Stimulated activated naive CD8-positive, alpha-beta T cell treated with anti-CD3 and anti-CD28 coated beads, Interleukin-15, Interleukin-2, amounts not matched to agents 100 ng/mL and 50 ng/mL, for 24 hours (primary cell): ENCODE data around the gene NKAIN2.
"Not testable (repeated sequence)": the region's sequence is repeated elsewhere in the genome, so short reads cannot be mapped to it uniquely, and the experiment has no call there.

Experiments
- H3K27ac Mint-ChIP-seq: one replicate; pipeline ENCODE4 v1.8.0; 2021; ENCODE audit warnings: mild to moderate bottlenecking, mixed read lengths
- H3K27me3 Mint-ChIP-seq: one replicate; pipeline ENCODE4 v1.8.0; 2021; ENCODE audit warnings: mixed read lengths
- H3K36me3 Mint-ChIP-seq: one replicate; pipeline ENCODE4 v1.8.0; 2021; ENCODE audit warnings: low read depth, mixed read lengths
- H3K4me1 Mint-ChIP-seq: one replicate; pipeline ENCODE4 v1.8.0; 2021; ENCODE audit warnings: low read depth, mixed read lengths
- H3K4me3 Mint-ChIP-seq: one replicate; pipeline ENCODE4 v1.8.0; 2021; ENCODE audit warnings: mild to moderate bottlenecking, mixed read lengths
- H3K9me3 Mint-ChIP-seq: one replicate; pipeline ENCODE4 v1.8.0; 2021; ENCODE audit warnings: mixed read lengths

NKAIN2 gene

DNA sequence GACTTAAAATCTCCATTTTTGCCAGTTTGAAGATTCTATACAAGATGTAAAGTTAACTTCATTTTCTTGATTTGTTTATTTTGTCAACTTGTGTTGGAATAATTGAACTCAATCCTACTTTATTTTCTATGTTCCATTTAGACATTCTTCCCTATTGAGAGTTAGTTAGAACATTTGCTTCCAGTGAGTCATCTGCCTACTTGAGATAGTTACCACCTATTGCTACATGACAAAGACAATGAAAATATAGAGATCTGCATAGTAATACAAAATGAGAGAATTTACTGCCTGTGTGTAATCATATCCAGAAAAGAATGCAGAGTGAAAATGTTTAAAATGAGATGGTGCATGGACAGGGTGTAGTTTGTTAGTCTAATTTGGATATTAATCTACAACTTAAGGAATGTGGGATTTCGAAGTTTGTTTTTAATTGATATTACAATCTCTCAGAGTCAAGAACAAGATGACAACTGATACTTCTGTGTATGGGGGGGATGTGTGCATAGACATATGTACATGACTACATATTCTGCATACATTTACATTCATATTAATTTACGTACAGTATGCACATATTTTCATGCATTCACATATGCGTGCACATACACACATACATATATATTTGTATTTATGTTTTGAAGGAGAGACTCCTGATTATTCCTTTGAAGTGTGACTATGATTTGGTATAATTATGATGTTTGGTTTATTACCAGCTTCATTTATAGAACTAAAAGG lies 420.1 kb downstream of the NKAIN2 start:
- Mint-ChIP-seq H3K9me3 (peaks cover 14% of the 10 kb centered on the region), H3K27ac (no peak overlapping the region), H3K27me3 (no peaks in the 10 kb centered on the region), H3K4me3 (no peak overlapping the region), H3K4me1 (no peaks in the 10 kb centered on the region), H3K36me3 (no peaks in the 10 kb centered on the region)

DNA sequence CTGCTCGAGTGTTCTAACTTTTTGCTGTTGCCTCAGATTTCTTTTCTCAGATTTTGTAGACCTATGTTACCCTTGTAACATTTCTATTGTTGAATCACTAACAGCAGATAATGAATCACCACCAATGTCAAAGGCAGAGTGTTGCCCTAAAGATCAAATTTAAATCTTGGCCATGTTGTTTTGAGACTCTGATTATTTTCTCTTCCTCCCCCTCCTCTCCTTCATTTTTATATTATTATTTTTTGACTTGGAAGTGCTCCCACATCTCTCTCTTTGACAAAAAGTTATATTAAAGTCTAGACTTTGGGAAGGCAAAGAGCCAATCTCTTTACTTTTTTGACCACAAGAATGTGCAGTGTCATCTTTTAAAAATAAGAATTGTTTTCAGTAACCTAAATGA lies 422.7 kb downstream of the NKAIN2 start:
- no peak overlapping the region for H3K27ac Mint-ChIP-seq
- H3K36me3 Mint-ChIP-seq: no peaks in the 10 kb centered on the region
- H3K4me3 Mint-ChIP-seq: no peak overlapping the region
- H3K4me1 Mint-ChIP-seq: no peaks in the 10 kb centered on the region
- peaks cover 23% of the 10 kb centered on the region for H3K9me3 Mint-ChIP-seq
- no peaks in the 10 kb centered on the region for H3K27me3 Mint-ChIP-seq

DNA sequence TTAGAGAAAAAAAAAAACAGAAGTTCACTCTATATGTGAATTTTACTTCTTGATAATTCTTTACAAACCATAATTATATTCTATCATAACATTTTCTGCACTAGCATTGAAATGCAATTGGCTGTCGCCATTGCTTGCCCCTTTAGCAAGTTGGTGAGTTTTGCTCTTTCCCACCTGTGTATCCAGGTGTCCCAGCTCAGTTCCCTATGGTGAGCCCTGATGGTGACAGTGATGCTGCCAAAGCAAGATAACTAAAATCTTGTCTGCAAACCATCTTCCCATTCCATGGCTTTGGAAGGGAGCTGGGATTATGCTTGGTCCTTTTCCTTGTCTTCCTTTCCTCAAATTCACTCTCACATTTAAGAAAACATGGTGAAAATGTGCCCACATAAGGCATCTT lies 429.6 kb downstream of the NKAIN2 start:
- H3K9me3 Mint-ChIP-seq: peaks cover 13% of the 10 kb centered on the region
- no peaks in the 10 kb centered on the region for H3K36me3 Mint-ChIP-seq
- H3K27me3 Mint-ChIP-seq: no peaks in the 10 kb centered on the region
- H3K4me3 Mint-ChIP-seq: no peak overlapping the region
- H3K4me1 Mint-ChIP-seq: no peaks in the 10 kb centered on the region
- H3K27ac Mint-ChIP-seq: no peak overlapping the region

DNA sequence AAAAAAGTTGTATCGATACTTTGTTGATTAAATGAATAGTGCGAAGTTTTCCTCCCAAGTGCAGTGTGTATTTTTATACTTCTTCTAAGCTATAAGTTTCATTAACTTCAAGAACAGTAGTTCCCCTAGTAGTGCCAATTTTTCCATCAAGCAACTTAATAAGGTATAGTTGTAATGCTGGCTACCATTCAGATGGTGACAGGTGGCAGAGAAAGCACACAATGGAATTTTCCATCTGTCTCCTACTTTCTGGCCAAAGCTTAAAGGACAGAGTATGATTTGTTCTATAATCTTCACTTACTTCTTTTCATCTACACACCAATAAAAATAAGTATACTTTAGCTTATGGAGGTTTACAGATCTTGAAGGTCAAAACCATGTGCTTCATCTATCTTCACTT lies 431.1 kb downstream of the NKAIN2 start:
- no peak overlapping the region for H3K27ac Mint-ChIP-seq
- H3K4me1 Mint-ChIP-seq: no peaks in the 10 kb centered on the region
- H3K4me3 Mint-ChIP-seq: no peak overlapping the region
- H3K27me3 Mint-ChIP-seq: no peaks in the 10 kb centered on the region
- H3K36me3 Mint-ChIP-seq: no peaks in the 10 kb centered on the region
- peaks cover 10% of the 10 kb centered on the region for H3K9me3 Mint-ChIP-seq

DNA sequence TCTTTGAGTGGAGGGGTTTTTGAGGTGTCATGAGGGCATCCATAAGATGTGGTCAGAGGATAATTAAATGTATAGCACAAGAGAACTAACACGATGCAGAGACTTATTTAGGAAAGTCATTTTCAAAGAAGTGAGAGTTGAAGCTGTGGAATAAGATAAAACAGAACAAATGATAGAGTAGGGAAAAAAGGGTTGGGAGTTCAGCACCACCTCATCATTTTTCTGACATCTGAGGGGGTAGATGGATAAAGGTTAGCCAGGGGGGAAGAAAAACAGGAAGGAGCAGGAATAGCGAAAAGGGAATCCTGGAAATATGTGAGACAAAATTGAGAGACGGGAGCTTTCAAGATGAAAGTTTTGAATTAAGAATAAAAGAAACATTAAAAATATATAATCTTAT lies 434.2 kb downstream of the NKAIN2 start:
- Mint-ChIP-seq H3K27me3 (no peaks in the 10 kb centered on the region), H3K4me1 (no peaks in the 10 kb centered on the region)

DNA sequence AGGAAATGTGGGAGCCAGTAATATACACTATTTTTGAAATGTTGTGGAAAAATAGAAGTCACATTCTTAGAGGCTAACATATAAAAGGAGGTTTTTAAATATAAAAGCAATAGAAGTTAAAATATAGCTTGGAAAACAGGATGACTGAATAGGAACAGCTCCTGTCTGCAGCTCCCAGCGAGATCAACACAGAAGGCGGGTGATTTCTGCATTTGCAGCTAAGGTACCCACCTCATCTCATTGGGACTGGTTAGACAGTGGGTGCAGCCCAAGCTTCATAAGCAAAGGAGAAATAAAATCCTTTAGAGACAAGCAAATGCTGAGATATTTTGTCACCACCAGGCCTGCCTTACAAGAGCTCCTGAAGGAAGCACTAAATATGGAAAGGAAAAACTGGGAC lies 434.7 kb downstream of the NKAIN2 start:
- H3K27ac Mint-ChIP-seq, H3K4me1 Mint-ChIP-seq, H3K4me3 Mint-ChIP-seq, H3K27me3 Mint-ChIP-seq, H3K9me3 Mint-ChIP-seq, H3K36me3 Mint-ChIP-seq: not testable (repeated sequence)

More for the DNA sequence above, 434.2 kb downstream of the NKAIN2 start:
- H3K9me3 Mint-ChIP-seq: peaks cover 3% of the 10 kb centered on the region
- H3K27ac Mint-ChIP-seq: no peak overlapping the region
- H3K36me3 Mint-ChIP-seq: no peaks in the 10 kb centered on the region
- no peak overlapping the region for H3K4me3 Mint-ChIP-seq

DNA sequence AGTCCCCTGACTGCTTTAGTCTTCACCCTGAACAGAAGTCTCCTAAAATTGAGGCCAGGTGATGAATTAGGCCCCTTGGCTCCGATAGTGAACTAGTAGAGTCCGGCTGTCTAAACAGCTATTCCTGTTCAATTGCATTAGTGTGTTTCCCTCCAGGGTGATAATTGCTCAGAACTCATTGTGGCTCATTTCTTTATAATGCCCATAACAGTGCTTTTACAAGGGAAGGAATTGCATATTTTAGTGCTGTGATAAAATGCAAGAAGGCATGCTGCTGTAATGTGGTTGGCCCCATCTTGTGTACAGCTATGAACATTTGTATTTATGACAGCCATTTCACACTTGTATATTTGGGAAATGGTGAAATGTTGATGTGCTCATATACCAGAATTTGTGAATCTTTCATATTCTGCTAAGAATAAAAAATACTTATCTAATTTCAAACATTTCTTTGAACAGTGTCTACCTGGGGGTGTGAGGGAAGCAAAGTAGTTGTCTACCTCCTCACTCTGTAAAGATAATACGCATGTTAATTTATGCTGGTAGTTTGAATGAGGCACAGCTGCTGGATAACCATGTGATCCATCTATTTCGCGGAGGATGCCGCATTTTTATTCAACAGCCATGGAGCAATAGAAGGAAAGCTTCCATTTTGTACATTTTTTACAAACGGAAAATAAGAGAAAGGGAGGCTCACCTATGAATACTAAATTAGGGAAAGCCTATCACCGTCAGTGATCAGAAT lies 451.4 kb downstream of the NKAIN2 start:
- H3K4me3 Mint-ChIP-seq: no peak overlapping the region
- H3K27ac Mint-ChIP-seq: no peak overlapping the region
- no peaks in the 10 kb centered on the region for H3K4me1 Mint-ChIP-seq
- no peaks in the 10 kb centered on the region for H3K36me3 Mint-ChIP-seq
- peaks cover 3% of the 10 kb centered on the region for H3K9me3 Mint-ChIP-seq
- H3K27me3 Mint-ChIP-seq: no peaks in the 10 kb centered on the region

DNA sequence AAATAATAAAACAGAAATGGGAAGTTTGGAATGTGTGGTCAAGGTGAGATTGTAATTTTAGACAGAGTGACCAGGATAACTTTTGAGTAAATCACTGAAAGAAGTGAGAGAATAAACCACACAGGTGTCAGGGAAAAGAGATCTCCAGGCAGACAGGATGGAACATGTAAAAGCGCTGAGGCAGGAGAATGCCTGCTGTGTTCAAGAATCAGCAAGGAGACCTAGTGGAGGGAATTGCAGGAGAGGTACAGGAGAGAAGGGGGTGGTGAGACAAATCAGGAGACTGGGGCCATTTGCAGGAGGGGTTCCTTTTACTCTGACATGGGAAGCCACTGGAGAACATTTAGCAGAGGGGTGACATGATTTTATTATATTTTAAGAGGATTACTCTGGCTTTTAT lies 456.7 kb downstream of the NKAIN2 start:
- H3K27ac Mint-ChIP-seq: no peak overlapping the region
- H3K27me3 Mint-ChIP-seq: no peaks in the 10 kb centered on the region
- no peak overlapping the region for H3K4me3 Mint-ChIP-seq
- no peaks in the 10 kb centered on the region for H3K36me3 Mint-ChIP-seq
- H3K9me3 Mint-ChIP-seq: peaks cover 13% of the 10 kb centered on the region
- H3K4me1 Mint-ChIP-seq: no peaks in the 10 kb centered on the region

DNA sequence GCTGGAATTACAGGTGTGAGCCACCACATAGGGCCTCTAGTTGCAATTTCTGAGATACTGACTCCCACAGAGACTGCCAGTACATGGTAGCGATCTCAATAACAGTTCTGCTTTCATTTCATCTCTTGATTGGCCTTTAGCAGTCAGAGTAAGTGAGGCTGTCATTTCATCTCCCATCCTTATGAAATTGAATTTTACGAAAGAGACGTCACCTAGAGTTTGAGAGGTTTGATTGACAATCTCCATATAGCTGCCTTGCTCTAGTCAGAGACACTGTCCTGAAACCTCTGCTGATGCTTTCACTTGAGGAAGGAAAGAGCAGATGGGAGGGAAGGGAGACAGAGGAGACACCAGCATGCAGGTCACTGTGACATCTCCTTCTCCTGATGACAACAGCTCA lies 466.1 kb downstream of the NKAIN2 start:
- Mint-ChIP-seq H3K36me3 (no peaks in the 10 kb centered on the region), H3K4me1 (no peaks in the 10 kb centered on the region), H3K27ac (no peak overlapping the region), H3K4me3 (no peak overlapping the region), H3K9me3 (peaks cover 4% of the 10 kb centered on the region), H3K27me3 (no peaks in the 10 kb centered on the region)

DNA sequence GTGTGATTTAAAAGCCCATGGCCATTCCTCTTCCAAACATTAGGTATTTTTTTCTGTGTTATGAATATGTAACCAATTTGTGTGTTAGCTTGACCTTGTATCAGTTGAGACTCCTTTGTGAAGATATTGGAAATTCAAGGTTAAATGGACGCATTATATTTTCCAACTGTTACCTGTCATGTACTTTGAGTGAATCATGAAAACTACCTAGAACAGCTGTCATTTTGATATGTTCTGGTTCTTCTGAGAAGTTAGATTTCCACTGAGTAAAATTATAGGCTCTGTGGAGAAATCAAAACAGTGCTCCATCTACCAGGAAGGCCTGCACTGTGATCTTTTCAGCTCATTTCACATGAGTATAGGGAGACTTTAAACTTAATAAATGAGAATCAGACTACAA lies 470.0 kb downstream of the NKAIN2 start:
- Mint-ChIP-seq H3K27ac (no peak overlapping the region), H3K4me3 (no peak overlapping the region), H3K36me3 (no peaks in the 10 kb centered on the region), H3K27me3 (no peaks in the 10 kb centered on the region), H3K4me1 (no peaks in the 10 kb centered on the region), H3K9me3 (peaks cover 7% of the 10 kb centered on the region)

DNA sequence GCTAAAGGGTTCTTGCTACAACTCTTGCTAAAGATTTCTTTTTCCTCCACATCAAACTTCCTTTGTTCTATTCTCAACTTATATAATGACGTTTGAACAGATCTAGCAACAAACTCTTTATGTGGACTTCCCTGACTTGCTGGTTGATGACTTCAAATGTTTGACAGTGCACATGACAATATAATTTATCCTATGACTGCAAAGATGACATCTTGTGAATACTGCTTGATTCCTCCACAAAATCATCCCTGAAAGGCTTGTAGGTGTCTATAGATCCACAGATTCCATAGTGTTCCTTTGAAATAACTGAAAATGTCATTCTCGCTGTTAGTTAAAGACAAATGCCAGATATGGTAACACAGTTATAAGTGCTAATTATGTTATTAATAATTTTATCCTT lies 478.9 kb downstream of the NKAIN2 start:
- H3K27me3 Mint-ChIP-seq: no peaks in the 10 kb centered on the region
- H3K9me3 Mint-ChIP-seq: no peaks in the 10 kb centered on the region
- H3K36me3 Mint-ChIP-seq: no peaks in the 10 kb centered on the region
- no peak overlapping the region for H3K4me3 Mint-ChIP-seq
- H3K4me1 Mint-ChIP-seq: no peaks in the 10 kb centered on the region
- H3K27ac Mint-ChIP-seq: no peak overlapping the region

DNA sequence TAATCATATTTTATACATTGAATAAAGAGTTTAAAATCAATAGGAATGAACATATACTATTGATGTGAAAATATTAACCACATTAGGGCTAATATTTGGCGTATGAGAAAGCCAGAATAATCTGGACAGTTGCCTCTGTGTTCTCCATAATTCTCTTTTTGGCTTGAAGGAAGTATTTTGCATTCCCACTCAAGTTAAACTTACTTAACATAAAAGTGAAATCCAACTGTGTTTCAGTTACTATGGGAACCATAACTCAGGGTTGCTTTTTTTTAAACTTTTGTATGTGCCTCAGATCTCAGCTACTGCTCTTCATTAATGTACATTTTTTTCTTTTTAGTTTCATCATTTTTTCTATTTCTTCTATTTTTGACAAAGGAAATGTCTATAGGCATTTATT lies 479.8 kb downstream of the NKAIN2 start:
- no peaks in the 10 kb centered on the region for H3K36me3 Mint-ChIP-seq
- no peaks in the 10 kb centered on the region for H3K27me3 Mint-ChIP-seq
- no peak overlapping the region for H3K4me3 Mint-ChIP-seq
- H3K4me1 Mint-ChIP-seq: no peaks in the 10 kb centered on the region
- no peak overlapping the region for H3K27ac Mint-ChIP-seq
- H3K9me3 Mint-ChIP-seq: no peaks in the 10 kb centered on the region

DNA sequence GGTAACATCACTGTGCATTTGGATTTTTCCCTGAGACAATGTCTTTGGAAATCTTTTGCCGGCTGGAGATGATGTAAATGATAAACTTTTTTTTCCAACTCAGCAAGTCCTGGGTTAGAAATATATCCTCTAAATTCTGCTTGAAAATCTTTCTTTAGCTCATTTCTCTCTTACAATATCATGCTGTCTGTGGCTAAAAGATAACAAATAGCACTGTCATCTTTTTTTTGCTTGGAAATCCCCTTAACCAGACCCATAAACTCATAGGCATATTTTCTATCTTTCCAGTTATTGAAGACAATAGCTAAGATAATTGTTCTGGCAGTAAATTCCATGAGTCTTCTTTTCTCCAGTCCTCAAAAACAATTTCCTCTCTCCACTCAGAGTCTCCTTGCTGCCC lies 481.5 kb downstream of the NKAIN2 start:
- no peaks in the 10 kb centered on the region for H3K4me1 Mint-ChIP-seq
- no peaks in the 10 kb centered on the region for H3K36me3 Mint-ChIP-seq
- no peak overlapping the region for H3K27ac Mint-ChIP-seq
- no peak overlapping the region for H3K4me3 Mint-ChIP-seq
- no peaks in the 10 kb centered on the region for H3K27me3 Mint-ChIP-seq
- H3K9me3 Mint-ChIP-seq: no peaks in the 10 kb centered on the region

DNA sequence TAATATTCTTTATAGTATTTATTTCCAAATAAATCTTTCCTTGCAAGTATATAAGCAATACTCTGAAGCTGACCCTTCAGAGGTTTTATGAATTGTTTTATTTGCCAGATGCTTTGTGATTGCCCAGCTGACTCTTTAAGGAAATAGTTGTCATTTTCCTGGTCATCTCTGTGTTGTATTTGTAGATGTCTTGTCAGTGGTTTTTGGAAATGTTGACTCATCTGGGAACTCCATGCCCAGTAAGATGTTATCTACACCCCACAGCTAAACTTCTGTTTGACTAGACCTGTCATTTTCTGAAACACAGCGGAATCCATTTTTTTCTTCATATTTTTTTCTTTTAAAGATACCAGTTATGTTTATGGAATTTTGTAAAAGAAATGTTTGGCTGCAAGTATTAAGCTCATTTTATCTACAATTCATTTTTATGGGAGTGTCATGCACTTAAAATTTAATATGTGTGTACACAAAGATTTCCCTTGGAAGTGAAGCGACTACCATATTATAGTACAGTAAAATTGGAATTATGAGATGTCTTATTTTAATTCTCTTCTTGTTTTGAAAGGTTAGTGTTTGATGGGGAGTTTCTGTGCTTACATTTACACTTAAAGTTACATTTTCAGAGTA lies 491.0 kb downstream of the NKAIN2 start:
- Mint-ChIP-seq H3K4me1 (no peaks in the 10 kb centered on the region), H3K27ac (no peak overlapping the region), H3K27me3 (no peaks in the 10 kb centered on the region), H3K9me3 (no peaks in the 10 kb centered on the region), H3K36me3 (no peaks in the 10 kb centered on the region), H3K4me3 (no peak overlapping the region)

DNA sequence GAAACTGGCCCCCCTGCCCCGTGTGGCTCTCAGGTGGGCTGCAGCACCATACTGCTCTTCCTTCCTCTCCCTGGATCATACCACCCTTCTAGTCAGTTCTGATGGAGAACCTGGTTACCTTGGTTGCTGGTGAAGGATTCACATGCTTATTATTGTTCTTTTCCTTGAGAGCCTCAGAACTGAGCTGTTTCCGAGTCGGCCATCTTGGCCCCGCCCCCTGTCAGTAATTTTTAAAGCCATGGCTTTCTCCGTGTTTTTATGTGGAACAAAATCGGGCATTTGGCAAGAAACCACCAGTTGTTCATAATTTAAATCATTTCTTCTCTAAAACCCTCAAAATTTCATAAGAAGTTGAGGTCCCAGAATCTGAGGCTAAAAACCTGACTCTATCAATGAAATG lies 493.8 kb downstream of the NKAIN2 start:
- no peak overlapping the region for H3K4me3 Mint-ChIP-seq
- H3K36me3 Mint-ChIP-seq: no peaks in the 10 kb centered on the region
- H3K27me3 Mint-ChIP-seq: no peaks in the 10 kb centered on the region
- H3K27ac Mint-ChIP-seq: no peak overlapping the region
- no peaks in the 10 kb centered on the region for H3K9me3 Mint-ChIP-seq
- no peaks in the 10 kb centered on the region for H3K4me1 Mint-ChIP-seq
